GM21515 (cell line): ENCODE measurements around the gene PCMTD2.

Source experiments
- ATAC-seq: cut with Tn5 transposase; IDR thresholded peaks from one replicate; pipeline ENCODE4 v1.9.1; 2021; ENCODE audit not compliant: unreplicated experiment

The PCMTD2 gene

DNA sequence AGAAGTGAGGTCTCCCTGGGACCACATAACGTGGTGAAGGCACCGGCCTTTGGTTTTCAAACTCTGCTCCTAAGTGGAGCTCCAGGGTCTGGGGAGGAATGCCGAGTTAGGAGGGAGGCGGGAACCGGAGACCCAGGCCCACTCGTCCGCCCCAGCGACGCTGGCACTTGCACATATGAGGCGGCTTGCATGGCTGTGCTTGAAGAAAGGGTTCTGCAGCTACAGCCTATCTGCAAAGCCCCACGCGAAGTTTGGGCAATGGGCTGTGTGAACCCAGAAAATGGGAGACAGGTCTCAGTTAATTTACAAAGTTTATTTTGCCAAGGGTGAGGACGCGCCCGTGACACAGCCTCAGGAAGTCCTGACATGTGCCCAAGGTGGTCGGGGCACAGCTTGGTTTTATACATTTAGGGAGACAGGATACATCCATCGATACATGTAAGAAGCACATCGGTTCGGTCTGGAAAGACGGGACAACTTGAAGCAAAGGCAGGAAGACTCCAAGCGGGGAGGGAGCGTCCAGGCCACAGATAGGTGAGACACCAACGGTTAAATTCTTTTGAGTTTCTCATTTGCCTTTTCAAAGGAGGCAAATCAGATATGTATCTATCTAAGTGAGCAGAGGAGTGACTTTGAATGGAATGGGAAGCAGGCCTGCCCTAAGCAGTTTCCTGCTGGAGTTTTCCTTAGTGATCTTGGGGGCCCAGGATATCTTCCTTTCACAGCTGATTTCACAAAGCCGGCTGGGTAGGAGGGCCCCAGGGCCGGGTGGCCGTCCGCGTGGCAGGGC, 782 bp upstream of the PCMTD2 start:
- no peak for ATAC-seq

DNA sequence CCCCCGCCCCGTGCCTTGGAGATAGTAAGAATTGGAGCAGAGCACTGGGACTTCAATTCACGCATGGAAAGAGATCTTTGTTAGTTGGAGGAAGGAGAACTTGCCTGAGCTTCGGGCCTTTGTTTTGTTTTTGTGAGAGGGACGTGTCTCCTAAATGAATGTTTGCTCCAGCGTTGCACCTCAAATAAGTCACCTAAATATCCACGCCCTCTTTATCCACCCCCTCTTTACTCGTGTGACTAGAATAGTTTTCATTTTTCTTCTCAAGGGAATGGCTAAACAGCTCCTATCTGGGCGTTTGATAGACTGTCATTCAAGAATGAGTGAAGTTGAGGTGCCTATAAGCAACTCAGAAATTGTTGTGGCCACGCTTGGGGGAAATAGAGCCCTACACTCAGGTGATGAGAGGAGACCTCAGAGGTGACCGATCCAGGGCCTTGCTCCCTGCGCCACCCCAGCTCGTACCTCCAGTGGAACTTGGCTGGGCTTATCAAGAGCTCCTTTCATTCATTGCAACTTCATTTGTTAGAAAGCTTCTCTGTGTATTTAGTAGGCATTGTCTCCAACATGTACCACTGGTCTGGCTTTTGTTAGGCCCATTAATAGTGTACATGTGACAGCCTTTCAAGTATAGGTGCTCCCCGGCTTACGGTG, 861 bp downstream of the PCMTD2 start:
- no peak for ATAC-seq

- ATAC-seq = no peak
These were observed 1.7 kb downstream of the PCMTD2 start for GRCh38 chr20:64257107-64257757.

GRCh38 chr20:64258071-64258823, 2.7 kb downstream of the PCMTD2 start:
- ATAC-seq = no peak

DNA sequence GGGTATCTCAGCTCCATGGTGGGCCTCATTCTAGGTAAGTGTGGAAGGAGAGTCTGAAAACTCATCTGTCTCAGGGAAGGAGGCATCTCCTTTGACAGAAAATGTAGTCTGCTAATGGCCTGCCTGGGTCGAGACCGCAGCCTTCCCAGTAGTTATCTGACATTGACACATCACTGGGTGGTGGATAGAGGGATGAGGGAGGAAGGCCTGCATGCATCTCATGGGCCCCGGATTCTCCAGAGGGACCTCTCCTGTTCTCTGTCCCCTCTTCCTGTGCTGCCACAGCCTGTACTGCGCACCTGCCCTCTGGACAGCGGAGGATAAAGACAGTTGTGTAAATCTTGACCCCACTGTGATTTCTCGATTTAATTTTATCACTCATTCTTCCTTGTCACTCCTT, 4.7 kb downstream of the PCMTD2 start:
- ATAC-seq = no peak

GRCh38 chr20:64261138-64261537, 5.6 kb downstream of the PCMTD2 start:
- ATAC-seq = no peak

- ATAC-seq = no peak
These were observed 8.5 kb downstream of the PCMTD2 start for GRCh38 chr20:64264091-64264490.

DNA sequence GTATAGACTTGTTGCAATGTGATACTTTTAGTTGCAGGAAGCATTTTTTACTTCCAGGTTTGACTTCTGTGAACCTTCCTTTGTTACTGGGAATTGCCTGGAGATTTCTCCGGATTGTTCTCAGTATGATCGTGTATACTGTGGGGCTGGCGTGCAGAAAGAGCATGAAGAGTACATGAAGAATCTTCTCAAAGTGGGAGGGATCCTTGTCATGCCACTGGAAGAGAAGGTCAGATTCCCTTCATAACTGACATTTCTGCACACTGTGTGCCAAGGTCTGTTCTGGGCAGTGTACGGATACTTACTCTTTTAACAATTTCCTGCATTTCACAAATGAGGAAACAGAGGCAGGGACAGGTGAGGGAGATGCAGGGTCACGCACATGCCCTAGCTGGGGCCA, 9.7 kb downstream of the PCMTD2 start:
- ATAC-seq = no peak

- ATAC-seq = no peak
These were observed 11.4 kb downstream of the PCMTD2 start for GRCh38 chr20:64266988-64267387.

DNA sequence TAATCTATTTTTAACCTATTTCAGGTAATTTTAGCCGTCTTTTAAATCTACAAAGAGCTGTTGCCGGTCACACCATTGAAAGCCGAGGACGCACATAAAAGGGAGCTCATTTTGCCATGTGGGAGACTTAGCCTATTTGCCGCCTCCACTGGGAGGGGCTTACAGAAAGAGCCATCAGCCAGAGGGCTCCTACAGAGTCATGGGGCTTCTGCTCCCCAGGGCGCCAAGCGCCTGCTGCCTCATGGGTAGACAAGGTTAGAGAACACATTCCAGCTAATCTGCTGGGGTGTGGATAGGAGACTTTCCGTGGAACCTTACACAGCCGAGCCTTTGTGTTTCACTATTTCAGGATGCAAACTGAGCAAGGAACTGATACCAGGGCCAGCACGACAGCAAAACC, 12.6 kb downstream of the PCMTD2 start:
- no peak for ATAC-seq

- no peak for ATAC-seq
These were observed 14.3 kb downstream of the PCMTD2 start for GRCh38 chr20:64269604-64270411.

- ATAC-seq = no peak
These were observed 16.1 kb downstream of the PCMTD2 start for GRCh38 chr20:64271636-64272035.

- ATAC-seq = no peak
These were observed 17.6 kb downstream of the PCMTD2 start for GRCh38 chr20:64273109-64273508.

DNA sequence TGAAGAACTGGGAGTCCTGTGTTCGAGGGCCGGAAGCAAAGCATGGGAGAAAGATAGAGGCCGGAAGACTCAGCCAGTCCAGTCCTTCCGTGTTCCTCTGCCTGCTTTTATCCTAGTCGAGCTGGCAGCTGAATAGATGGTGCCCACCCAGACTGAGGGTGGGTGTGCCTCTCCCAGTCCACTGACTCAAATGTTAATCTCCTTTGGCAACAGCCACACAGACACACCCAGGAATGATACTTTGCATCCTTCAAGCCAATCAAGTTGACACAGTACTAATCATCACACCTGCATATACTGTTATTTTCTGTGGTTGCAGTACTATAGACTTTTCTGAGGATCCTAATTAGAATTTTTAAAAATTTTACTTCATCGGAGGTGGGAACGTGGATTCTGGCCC, 21.3 kb downstream of the PCMTD2 start:
- no peak for ATAC-seq

DNA sequence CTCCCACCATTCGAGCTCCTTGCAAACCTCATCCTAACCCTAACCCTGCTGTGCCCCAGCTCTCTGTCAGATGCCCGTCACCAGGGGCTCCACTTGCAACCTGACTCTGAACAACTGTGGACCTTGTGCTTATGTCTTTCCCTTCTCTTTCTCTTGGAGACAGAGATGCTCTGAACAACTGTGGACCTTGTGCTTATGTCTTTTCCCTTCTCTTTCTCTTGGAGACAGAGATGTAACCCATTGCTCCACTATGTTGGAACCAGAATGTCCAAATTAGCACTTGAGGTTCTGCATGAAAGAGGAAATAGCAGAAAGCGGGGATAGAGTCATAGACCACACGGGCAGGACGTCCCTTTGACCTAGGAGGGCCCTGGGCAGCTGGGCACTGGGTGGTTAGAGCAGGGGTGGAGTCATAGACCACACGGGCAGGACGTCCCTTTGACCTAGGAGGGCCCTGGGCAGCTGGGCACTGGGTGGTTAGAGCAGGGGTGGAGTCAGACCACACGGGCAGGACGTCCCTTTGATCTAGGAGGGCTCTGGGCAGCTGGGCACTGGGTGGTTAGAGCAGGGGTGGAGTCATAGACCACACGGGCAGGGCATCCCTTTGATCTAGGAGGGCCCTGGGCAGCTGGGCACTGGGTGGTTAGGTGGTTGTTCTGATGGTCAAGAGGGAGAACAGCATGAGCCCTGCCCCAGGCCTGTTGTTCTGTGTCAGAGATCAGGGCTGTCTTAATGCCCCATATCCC, 22.2 kb downstream of the PCMTD2 start:
- ATAC-seq = no peak

GRCh38 chr20:64278317-64278681, 22.8 kb downstream of the PCMTD2 start:
- no peak for ATAC-seq

- ATAC-seq = no peak
These were observed 24.4 kb downstream of the PCMTD2 start for GRCh38 chr20:64279826-64280459.

- no peak for ATAC-seq
These were observed 24.9 kb downstream of the PCMTD2 start for GRCh38 chr20:64280460-64280843.

DNA sequence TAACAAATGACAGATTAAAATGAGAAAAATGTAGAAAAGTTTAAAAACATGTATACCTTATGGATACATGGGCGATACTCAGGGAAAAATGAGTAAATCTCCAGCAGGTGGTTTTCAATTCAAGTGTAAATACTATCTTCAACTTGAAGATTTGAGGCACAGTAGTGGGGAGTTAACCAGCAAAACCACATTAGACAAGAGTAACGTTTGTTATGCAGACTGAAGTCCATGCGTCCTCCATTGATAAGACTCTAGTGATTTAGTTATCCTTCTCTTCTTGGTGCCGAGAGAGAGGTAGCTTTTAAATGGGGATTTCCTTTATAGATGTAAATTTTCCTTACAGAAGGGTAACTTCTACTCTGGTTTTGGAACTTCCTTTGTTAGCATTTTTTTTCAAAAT, 28.1 kb downstream of the PCMTD2 start:
- ATAC-seq = no peak
